Esophagus muscularis mucosa (tissue), 4 donors: ENCODE data around the gene NFYB. TPM values are rescaled to one million over a fixed set of nuclear protein-coding genes. Genes with fewer than 3 reads are reported as not detected.

Experiments
- DNase-seq: peaks from one replicate; pipeline ENCODE4 v3.0.0-alpha.2; 2017; ENCODE audit errors: extremely low spot score
- H3K27ac ChIP-seq, 4 donors: fragments of 200-600 bp; sonication (generic); replicated peaks in 1 of 4; 1 replicate in 3 of 4; 2 replicates in 1 of 4; pipeline ENCODE4 v1.5.1; 2016 to 2019; ENCODE audit warnings: mild to moderate bottlenecking in 1 of 4
- H3K27me3 ChIP-seq, 4 donors: fragments of 200-600 bp; sonication (generic); one replicate each; pipeline versions ENCODE4 v1.5.1 to v1.6.0; 2016 to 2019
- H3K36me3 ChIP-seq, 4 donors: fragments of 200-600 bp; sonication (generic); one replicate each; pipeline ENCODE4 v1.5.1; 2016 to 2019
- H3K4me1 ChIP-seq, 4 donors: fragments of 200-600 bp; sonication (generic); one replicate each; pipeline ENCODE4 v1.5.1; 2016 to 2019
- H3K4me3 ChIP-seq, 4 donors: fragments of 200-600 bp; sonication (generic); 1 replicate in 2 of 4; 2 replicates in 2 of 4; pipeline ENCODE4 v1.5.1; 2016 to 2019; ENCODE audit warnings: mild to moderate bottlenecking in 4 of 4, moderate library complexity in 1 of 4
- H3K9me3 ChIP-seq, 4 donors: fragments of 200-600 bp; sonication (generic); 1 replicate in 3 of 4; 2 replicates in 1 of 4; pipeline ENCODE4 v1.5.1; 2016 to 2019
- CTCF ChIP-seq, 3 experiments: fragments of 200-600 bp in 2 of 3; fragments of 450-650 bp in 1 of 3; sonication (generic) in 2 of 3; IDR thresholded peaks; one replicate each; pipeline ENCODE4 v1.5.1; 2017 to 2019; ENCODE audit warnings: antibody characterized with exemption in 3 of 3, mild to moderate bottlenecking in 2 of 3, moderate library complexity in 1 of 3
- EP300 ChIP-seq: sonication (generic); formaldehyde crosslinking; IDR thresholded peaks from one replicate; pipeline ENCODE4 v1.6.1; 2017; ENCODE audit warnings: antibody characterized with exemption
- POLR2A ChIP-seq: fragments of 450-650 bp; IDR thresholded peaks from one replicate; pipeline ENCODE4 v1.6.1; 2017; ENCODE audit warnings: antibody characterized with exemption, moderate library complexity, mild to moderate bottlenecking, low read depth
- POLR2AphosphoS5 ChIP-seq, 2 donors: sonication (generic); formaldehyde crosslinking; IDR thresholded peaks; one replicate each; pipeline ENCODE4 v1.6.1; 2017; ENCODE audit warnings: antibody characterized with exemption in 2 of 2
- WGBS: methylation state at CpG from one replicate; pipeline ENCODE4 v1.1.5; 2018; 5-methylcytosine and 5-hydroxymethylcytosine counted together
- intact Hi-C: fragments of 100-400 bp; cut with DNase I; formaldehyde crosslinking; loops from one replicate; pipeline ENCODE4 v1.15.1; 2023
- total RNA-seq, 4 donors: library from RNA; depleted of rRNA; stranded (reverse); fragments of >200 nt; gene quantifications; one replicate each; pipeline versions ENCODE4 v1.1.0 to v1.2.1, GENCODE V29; 2016

The NFYB gene
- total RNA-seq, 4 donors from 2014 or later: 67.7 to 90.9 (median 82.4) TPM

GRCh38 chr12:104133866-104134265, 4.1 kb downstream of the NFYB start:
- peak overlapping the region in 1 of 4 donors; percentile 7 for H3K27ac ChIP-seq
- H3K4me1 ChIP-seq: peaks cover 44 to 89% (median 87%) of the 10 kb centered on the region in 4 donors
- 86% methylated on average over 1 of the region's 1 CpG for WGBS

GRCh38 chr12:104133321-104133720, 4.7 kb downstream of the NFYB start:
- DNase-seq: no peak
- no peaks in the 10 kb centered on the region for H3K9me3 ChIP-seq
- whole genome bisulfite sequencing: 75% methylated on average over 5 of the region's 5 CpGs
- TF ChIP-seq EP300 (no peak), POLR2AphosphoS5 (IDR thresholded peaks at IDR 0.05) (no peak), POLR2A (no peak), CTCF (IDR thresholded peaks at IDR 0.05) (no peak)
- intact Hi-C loops: loop anchor here (10.0 kb wide), 1 partner anchor 81 kb away; the partner anchor contains the start of gene TXNRD1
- H3K27ac ChIP-seq: peak overlapping the region in 1 of 4 donors; percentile 57
- no peaks in the 10 kb centered on the region for H3K27me3 ChIP-seq
- peaks cover 0 to 43% (median 23%) of the 10 kb centered on the region in 4 donors for H3K36me3 ChIP-seq
- H3K4me3 ChIP-seq: no peak overlapping the region
- H3K4me1 ChIP-seq: peaks cover 39 to 89% (median 83%) of the 10 kb centered on the region in 4 donors

More at GRCh38 chr12:104133866-104134265, 4.1 kb downstream of the NFYB start:
- intact Hi-C loops: loop anchor here (10.0 kb wide), 1 partner anchor 81 kb away; the partner anchor contains the start of gene TXNRD1
- TF ChIP-seq CTCF (IDR thresholded peaks at IDR 0.05) (no peak), POLR2A (no peak), EP300 (no peak), POLR2AphosphoS5 (IDR thresholded peaks at IDR 0.05) (no peak)
- Histone ChIP-seq H3K27me3 (no peaks in the 10 kb centered on the region), H3K4me3 (no peak overlapping the region), H3K36me3 (peaks cover 0 to 38% (median 21%) of the 10 kb centered on the region in 4 donors), H3K9me3 (no peaks in the 10 kb centered on the region)
- no peak for DNase-seq

- H3K27ac ChIP-seq: peak overlapping the region; percentile 20 to 57 (median 42)
- H3K4me1 ChIP-seq: peaks cover 38 to 88% (median 82%) of the 10 kb centered on the region in 4 donors
- no peaks in the 10 kb centered on the region for H3K9me3 ChIP-seq
- H3K27me3 ChIP-seq: no peaks in the 10 kb centered on the region
- no peak for TF ChIP-seq POLR2AphosphoS5 (IDR thresholded peaks at IDR 0.05)
- TF ChIP-seq EP300: no peak
- TF ChIP-seq POLR2A: no peak
- no peak for TF ChIP-seq CTCF (IDR thresholded peaks at IDR 0.05)
- no peak overlapping the region for H3K4me3 ChIP-seq
- intact Hi-C loops: loop anchor here (10.0 kb wide), 1 partner anchor 82 kb away; the partner anchor contains the start of gene TXNRD1
- no peak for DNase-seq
- 82% methylated on average over 7 of the region's 7 CpGs for WGBS
- H3K36me3 ChIP-seq: peaks cover 0 to 51% (median 29%) of the 10 kb centered on the region in 4 donors
Observed at GRCh38 chr12:104132351-104132956, 5.6 kb downstream of the NFYB start.

- H3K36me3 ChIP-seq: peaks cover 0 to 57% (median 34%) of the 10 kb centered on the region in 4 donors
- 77% methylated on average over 4 of the region's 4 CpGs for WGBS
- H3K27me3 ChIP-seq: no peaks in the 10 kb centered on the region
- H3K27ac ChIP-seq: peak overlapping the region; percentile 20 to 57 (median 42)
- TF ChIP-seq POLR2AphosphoS5 (IDR thresholded peaks at IDR 0.05): no peak
- H3K4me1 ChIP-seq: peaks cover 36 to 83% (median 77%) of the 10 kb centered on the region in 4 donors
- intact Hi-C loops: loop anchor here (10.0 kb wide), 1 partner anchor 83 kb away; the partner anchor contains the start of gene TXNRD1
- no peak overlapping the region for H3K4me3 ChIP-seq
- no peak for DNase-seq
- H3K9me3 ChIP-seq: no peaks in the 10 kb centered on the region
Observed at GRCh38 chr12:104131609-104132008, 6.4 kb downstream of the NFYB start.

GRCh38 chr12:104130760-104131159, 7.2 kb downstream of the NFYB start:
- H3K4me1 ChIP-seq: peaks cover 29 to 74% (median 69%) of the 10 kb centered on the region in 4 donors
- peaks cover 3 to 65% (median 38%) of the 10 kb centered on the region in 4 donors for H3K36me3 ChIP-seq
- TF ChIP-seq POLR2A (no peak), CTCF (IDR thresholded peaks at IDR 0.05) (no peak), EP300 (no peak), POLR2AphosphoS5 (IDR thresholded peaks at IDR 0.05) (no peak)
- H3K9me3 ChIP-seq: no peaks in the 10 kb centered on the region
- intact Hi-C loops: loop anchor here (10.0 kb wide), 1 partner anchor 84 kb away; the partner anchor contains the start of gene TXNRD1
- no peaks in the 10 kb centered on the region for H3K27me3 ChIP-seq
- WGBS: 30% methylated on average over 2 of the region's 2 CpGs
- peak overlapping the region; percentile 20 to 57 (median 42) for H3K27ac ChIP-seq
- H3K4me3 ChIP-seq: peak overlapping the region in 2 of 4 donors; percentile 1 to 2
- DNase-seq: no peak
